Spleen (tissue), 7 donors: ENCODE measurements around the gene TECPR1.

Source experiments
- POLR2A ChIP-seq, 3 donors: fragments of 450-650 bp; IDR thresholded peaks; one replicate each; pipeline ENCODE4 v1.5.1; 2017; ENCODE audit warnings: antibody characterized with exemption in 3 of 3, mild to moderate bottlenecking in 1 of 3
- POLR2AphosphoS5 ChIP-seq, 3 donors: sonication (generic); formaldehyde crosslinking; IDR thresholded peaks; one replicate each; pipeline ENCODE4 v1.5.1; 2017; ENCODE audit warnings: antibody characterized with exemption in 3 of 3
- TF ChIP-seq, protein P1 (sequence below), 11 experiments: fragments of 200-600 bp in 7 of 11; fragments of 450-650 bp in 4 of 11; sonication (generic) in 4 of 11; IDR thresholded peaks in 8 of 11; conservative IDR thresholded peaks in 3 of 11; 1 replicate in 7 of 11; 2 replicates in 4 of 11; pipeline versions ENCODE4 v1.4.0 to v1.8.0; 2016 to 2021; ENCODE audit warnings: antibody characterized with exemption in 11 of 11, inconsistent platforms in 4 of 11, mild to moderate bottlenecking in 1 of 11
- donor health status: DM: no; HTN: no; CAD: no; lungs with moderate emphysema.
- donor health status: DM: no; HTN: no; CAD: no.
- donor health status: DM: no; HTN: no; CAD: no.

GRCh38 chr7:98256431-98256830 lies 4.4 kb upstream of the TECPR1 start:
- TF ChIP-seq, protein P1, sequence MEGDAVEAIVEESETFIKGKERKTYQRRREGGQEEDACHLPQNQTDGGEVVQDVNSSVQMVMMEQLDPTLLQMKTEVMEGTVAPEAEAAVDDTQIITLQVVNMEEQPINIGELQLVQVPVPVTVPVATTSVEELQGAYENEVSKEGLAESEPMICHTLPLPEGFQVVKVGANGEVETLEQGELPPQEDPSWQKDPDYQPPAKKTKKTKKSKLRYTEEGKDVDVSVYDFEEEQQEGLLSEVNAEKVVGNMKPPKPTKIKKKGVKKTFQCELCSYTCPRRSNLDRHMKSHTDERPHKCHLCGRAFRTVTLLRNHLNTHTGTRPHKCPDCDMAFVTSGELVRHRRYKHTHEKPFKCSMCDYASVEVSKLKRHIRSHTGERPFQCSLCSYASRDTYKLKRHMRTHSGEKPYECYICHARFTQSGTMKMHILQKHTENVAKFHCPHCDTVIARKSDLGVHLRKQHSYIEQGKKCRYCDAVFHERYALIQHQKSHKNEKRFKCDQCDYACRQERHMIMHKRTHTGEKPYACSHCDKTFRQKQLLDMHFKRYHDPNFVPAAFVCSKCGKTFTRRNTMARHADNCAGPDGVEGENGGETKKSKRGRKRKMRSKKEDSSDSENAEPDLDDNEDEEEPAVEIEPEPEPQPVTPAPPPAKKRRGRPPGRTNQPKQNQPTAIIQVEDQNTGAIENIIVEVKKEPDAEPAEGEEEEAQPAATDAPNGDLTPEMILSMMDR (IDR thresholded peaks at IDR 0.05 in 8 of 11, conservative IDR thresholded peaks at IDR 0.05 in 3 of 11), result no peak
- TF ChIP-seq POLR2AphosphoS5 (IDR thresholded peaks at IDR 0.05) (no peak), POLR2A (IDR thresholded peaks at IDR 0.05) (no peak)
